ENCODE data around the gene SUFU. TPM values are rescaled to one million over a fixed set of nuclear protein-coding genes. Genes with fewer than 3 reads are reported as not detected.

Gene SUFU
- total and polyA plus RNA-seq, 2 of the 13 experiments (the other 11 are each of a cell fraction or from before 2014, with no cell fraction given) = 2.9 to 5.5 TPM

- no peak for TF ChIP-seq STAT6 (CRISPR knock-in tag; IDR thresholded peaks at IDR 0.05; ENCODE audit: borderline replicate concordance)
- no peak for TF ChIP-seq ZNF737 (CRISPR knock-in tag; IDR thresholded peaks at IDR 0.05; ENCODE audit: borderline replicate concordance)
- TF ChIP-seq ELF3 (CRISPR knock-in tag; IDR thresholded peaks at IDR 0.05) = no peak
- TF ChIP-seq ERF (CRISPR knock-in tag; IDR thresholded peaks at IDR 0.05) = no peak
- no peak for TF ChIP-seq CEBPZ (IDR thresholded peaks at IDR 0.05; ENCODE audit: low read length)
- no peak for TF ChIP-seq CBX1 (IDR thresholded peaks at IDR 0.05; ENCODE audit: low read depth)
- peak; percentile 32 for TF ChIP-seq MED8 (CRISPR knock-in tag; IDR thresholded peaks at IDR 0.05; ENCODE audit: insufficient replicate concordance)
- TF ChIP-seq TEAD3 (CRISPR knock-in tag; optimal IDR thresholded peaks at IDR 0.05; ENCODE audit: borderline replicate concordance) = no peak
- no peak for TF ChIP-seq NFRKB (IDR thresholded peaks at IDR 0.05)
- peak; percentile 49 for TF ChIP-seq PITX1 (CRISPR knock-in tag; IDR thresholded peaks at IDR 0.05)
- no peak for TF ChIP-seq RERE (CRISPR knock-in tag; IDR thresholded peaks at IDR 0.05; ENCODE audit: low read depth)
- no peak; the same call in 1 of the 2 replicates for TF ChIP-seq ZNF274 (CRISPR knock-in tag; IDR thresholded peaks at IDR 0.05)
- no peak for TF ChIP-seq ZNF251 (CRISPR knock-in tag; IDR thresholded peaks at IDR 0.05)
- TF ChIP-seq ZNF652 (CRISPR knock-in tag; IDR thresholded peaks at IDR 0.05; ENCODE audit: borderline replicate concordance, low read depth) = no peak
- no peak for TF ChIP-seq SIX1 (CRISPR knock-in tag; IDR thresholded peaks at IDR 0.05; ENCODE audit: borderline replicate concordance)
- TF ChIP-seq ZNF282 (IDR thresholded peaks at IDR 0.05; ENCODE audit: partially characterized antibody) = no peak
- TF ChIP-seq ATF1 (CRISPR knock-in tag; IDR thresholded peaks at IDR 0.05) = peak; percentile 59; the same call in 1 of the 2 replicates
- 0 out of 2 replicates have a peak, but pooled peaks have one; percentile 61 for TF ChIP-seq TARDBP (CRISPR knock-in tag; IDR thresholded peaks at IDR 0.05)
- TF ChIP-seq ZFP36L2 (CRISPR knock-in tag; IDR thresholded peaks at IDR 0.05) = no peak
Measured at GRCh38 chr10:102461187-102462054, 42.4 kb upstream of the SUFU start (continued).

All from HepG2 (cell line).